Measurements from ENCODE around the gene CGB2. TPM values are rescaled to one million over a fixed set of nuclear protein-coding genes. Genes with fewer than 3 reads are reported as not detected.
"Not testable (repeated sequence)": the region's sequence is repeated elsewhere in the genome, so short reads cannot be mapped to it uniquely, and the experiment has no call there.

The CGB2 gene
- total RNA-seq, 1 experiment from 2014 or later, result not detected

GRCh38 chr19:49038111-49038510 is 6.4 kb downstream of the CGB2 start:
- DNase-seq (ENCODE audit: low read depth), result not testable (repeated sequence)

DNA sequence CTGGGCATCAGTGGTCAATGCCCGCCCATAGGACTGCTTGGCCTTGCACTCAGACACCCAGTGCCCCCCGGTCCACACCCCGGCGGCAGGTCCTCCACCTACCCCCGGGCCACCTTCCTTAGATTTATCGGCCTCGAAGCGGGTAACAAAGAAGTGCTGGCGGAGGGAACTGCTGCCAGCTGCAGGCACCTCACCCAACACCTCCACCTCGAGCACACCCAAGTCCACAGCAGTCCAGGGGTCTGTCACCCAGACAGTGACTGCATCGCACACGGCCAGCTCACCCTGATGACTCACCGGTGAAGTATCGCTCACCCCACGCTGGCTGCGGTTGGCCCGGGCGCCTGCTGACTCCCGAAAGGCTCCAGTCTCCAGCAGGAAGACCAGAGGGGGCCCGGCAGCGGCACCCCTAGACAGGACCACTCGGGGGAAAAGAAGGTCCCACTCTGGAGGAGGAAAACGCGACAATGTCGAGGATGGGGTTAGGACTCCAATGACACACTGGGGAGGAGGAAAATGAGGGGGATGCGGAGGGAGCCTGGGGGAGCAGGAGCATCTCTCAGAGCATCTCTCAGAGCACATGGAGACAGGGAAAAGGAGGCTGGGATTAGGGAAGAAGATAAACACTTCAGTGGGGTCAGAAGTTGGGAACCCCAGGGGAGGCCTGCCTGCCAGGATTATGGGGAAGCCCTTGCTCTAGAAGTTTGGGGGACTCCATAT is 7.0 kb downstream of the CGB2 start:
- DNase-seq (ENCODE audit: low read depth), result peak; percentile 83

GRCh38 chr19:49039736-49040135 is 8.0 kb downstream of the CGB2 start:
- not testable (repeated sequence) for DNase-seq (ENCODE audit: low read depth)

- DNase-seq (ENCODE audit: low read depth), result peak; percentile 51
Observed at GRCh38 chr19:49042177-49042576, 10.5 kb downstream of the CGB2 start.

DNA sequence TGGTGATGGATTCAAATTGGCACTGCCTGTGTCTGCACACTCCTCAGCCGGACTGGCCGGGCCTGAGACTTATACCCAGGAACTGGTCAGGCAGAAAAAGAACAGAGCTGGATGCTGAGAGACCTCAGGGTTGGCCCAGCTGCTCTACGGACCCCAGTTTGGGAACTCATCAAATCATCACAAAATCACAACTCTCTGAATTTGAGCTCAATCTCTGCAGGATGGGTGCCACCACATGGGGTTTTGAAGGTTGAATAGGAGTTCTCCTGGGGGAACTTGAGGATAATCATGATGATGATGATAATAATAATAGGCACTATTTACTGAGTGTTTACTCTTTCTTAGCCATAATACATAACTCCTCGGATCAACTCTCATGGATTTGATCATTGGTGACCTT is 11.0 kb downstream of the CGB2 start:
- DNase-seq (ENCODE audit: low read depth), result not testable (repeated sequence)

GRCh38 chr19:49043548-49043947 is 11.9 kb downstream of the CGB2 start, which contains the start of gene CGB5:
CGB5 (plus strand) TSS chr19:49043848; CDS start chr19:49044210, 362 bp downstream.
- not testable (repeated sequence) for DNase-seq (ENCODE audit: low read depth)

GRCh38 chr19:49049011-49049410 is 17.3 kb downstream of the CGB2 start, which contains the start of gene CGB8:
CGB8 (minus strand) TSS chr19:49049111; CDS start chr19:49048739, 372 bp downstream.
- not testable (repeated sequence) for DNase-seq (ENCODE audit: low read depth)

DNA sequence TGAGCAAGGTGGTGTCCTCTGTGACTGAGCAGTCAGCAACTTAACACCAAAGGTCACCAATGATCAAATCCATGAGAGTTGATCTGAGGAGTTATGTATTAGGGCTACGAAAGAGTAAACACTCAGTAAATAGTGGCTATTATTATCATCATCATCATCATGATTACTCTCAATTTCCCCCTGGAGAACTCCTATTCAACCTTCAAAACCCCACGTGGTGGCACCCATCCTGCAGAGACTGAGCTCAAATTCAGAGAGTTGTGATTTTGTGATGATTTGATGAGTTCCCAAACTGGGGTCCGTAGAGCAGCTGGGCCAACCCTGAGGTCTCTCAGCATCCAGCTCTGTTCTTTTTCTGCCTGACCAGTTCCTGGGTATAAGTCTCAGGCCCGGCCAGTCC is 18.1 kb downstream of the CGB2 start:
- DNase-seq (ENCODE audit: low read depth), result not testable (repeated sequence)

- peak; percentile 68 for DNase-seq (ENCODE audit: low read depth)
Observed at GRCh38 chr19:49050376-49051033, 18.8 kb downstream of the CGB2 start.

DNA sequence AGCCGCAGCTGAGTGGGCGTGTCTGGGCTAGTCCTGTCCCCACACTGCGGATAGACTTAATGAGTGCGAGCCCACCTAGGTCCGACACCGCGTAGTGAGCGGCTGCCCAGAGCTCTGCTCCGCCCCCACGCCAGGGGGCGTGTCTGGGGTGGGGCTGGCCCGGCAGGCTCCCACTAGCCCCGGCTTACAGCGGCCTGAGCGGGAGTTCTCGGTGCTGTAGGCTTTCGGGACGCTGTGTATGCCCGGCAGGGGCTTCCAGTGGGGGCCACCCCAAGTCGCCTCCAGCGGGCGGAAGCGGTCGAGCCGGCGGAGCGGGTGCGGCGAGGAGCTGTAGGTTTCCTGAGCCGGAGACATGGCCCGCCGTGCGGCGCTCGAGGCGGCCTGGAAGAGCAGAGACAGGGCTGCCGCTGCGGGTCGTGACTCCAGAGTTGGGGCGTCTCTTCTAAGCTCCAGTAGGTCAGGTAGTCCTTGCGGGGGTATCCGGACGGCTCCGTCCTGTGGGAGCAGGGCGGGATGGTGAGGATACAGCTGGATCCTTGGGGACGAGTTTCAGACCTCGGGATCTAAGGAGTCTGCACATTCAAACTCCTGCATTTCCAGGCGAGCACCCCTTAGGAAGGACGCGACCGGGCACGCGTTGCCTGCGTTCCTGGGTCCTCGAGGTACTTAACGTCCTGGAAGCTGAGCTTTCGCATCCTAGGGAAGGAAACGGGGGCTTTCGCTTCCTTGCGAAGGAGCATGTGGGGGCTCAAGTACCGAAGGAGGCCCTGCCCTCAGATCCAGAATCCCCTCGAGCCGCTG is 24.6 kb downstream of the CGB2 start:
- peak; percentile 49 for DNase-seq (ENCODE audit: low read depth)

GRCh38 chr19:49056902-49057596 is 25.4 kb downstream of the CGB2 start:
- DNase-seq (ENCODE audit: low read depth), result not testable (repeated sequence)

DNA sequence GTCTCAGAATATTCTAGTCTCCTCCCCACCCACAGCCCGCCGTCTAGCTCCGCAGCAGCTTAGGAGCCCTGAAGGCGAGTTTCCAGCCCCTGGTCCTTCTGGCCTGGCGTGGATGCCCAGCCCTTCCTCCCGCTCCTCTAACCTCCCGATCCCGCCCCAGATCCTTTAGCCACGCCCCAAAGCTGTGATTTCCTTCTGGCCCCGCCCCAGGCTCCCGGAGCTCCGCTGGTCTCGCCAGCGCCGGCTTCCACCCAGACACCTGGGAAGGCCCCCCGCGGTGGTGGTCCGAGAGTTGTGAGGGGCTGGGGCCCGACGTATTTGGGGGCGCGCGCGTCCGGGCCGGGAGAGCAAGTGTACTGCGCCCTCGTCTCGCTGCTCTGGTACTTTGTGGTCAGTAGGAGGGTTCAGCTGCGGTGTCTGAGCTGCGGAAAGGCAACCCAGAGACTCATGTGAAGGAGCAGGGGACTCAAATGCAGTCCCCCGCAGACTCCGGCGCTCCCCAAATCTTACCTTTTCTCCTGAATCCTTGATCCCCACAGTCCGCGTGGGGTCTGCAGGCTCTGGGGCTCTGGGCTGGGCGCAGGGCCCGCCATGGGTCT is 26.0 kb downstream of the CGB2 start, which contains the start of gene CGB7:
TSS of gene CGB7 (minus strand) at position 114 of the 599 bp plus-strand sequence. CDS start 2,374 bp downstream, outside the sequence.
- peak; percentile 68 for DNase-seq (ENCODE audit: low read depth)

DNA sequence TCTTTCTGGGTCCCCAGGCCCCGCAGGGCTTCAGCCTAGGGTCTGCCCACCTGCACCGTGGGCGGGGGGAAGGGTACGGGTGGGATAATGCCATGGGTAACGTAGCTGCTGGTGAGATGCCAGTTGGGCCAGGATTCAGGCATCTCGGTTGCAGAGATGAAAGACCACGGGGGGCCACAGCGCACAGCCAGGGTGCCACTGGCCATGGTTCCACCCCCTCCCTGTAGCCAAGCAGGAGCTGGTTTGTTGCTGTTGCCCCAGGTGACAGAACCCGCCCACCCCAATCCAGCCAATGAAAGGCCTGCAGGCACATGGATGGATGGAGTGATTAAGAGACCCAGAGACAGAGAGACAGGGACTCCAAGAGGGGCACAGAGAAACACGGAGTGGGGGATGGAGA is 26.9 kb downstream of the CGB2 start:
- DNase-seq (ENCODE audit: low read depth), result no peak

DNA sequence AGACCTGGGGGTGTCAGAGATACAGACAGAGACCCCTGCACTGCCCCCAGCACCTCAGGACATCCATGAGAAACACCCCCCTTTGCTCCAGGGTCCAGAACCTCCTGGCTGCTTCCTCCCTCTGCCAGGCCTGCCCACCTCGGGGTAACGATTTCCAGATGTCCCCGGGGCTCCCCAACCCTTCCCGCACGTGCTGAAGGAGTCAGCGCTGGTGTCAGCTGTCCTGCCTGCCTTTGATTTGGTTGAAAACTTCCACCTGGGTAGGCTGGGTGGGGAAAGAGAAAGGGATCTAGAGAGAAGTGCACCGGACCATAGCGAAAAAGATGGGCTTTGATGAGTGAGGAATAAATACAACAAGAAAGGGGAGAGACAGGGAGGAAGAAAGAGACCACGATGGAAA is 27.4 kb downstream of the CGB2 start:
- DNase-seq (ENCODE audit: low read depth), result no peak

- DNase-seq (ENCODE audit: low read depth), result no peak
Observed at GRCh38 chr19:49061000-49061399, 29.3 kb downstream of the CGB2 start.

DNA sequence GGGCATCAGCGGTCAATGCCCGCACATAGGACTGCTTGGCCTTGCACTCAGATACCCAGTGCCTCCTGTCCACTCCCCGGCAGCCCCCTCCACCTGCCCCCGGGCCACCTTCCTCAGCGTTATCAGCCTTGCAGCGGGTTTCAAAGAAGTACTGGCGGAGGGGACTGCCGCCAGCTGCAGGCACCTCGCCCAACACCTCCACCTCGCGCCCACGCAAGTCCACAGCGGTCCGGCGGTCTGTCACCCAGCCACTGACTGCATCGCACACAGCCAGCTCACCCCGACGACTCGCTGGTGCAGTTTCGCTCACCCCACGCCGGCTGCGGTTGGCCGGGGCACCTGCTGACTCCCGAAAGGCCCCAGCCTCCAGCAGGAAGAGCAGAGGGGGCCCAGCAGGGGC is 29.8 kb downstream of the CGB2 start:
- no peak for DNase-seq (ENCODE audit: low read depth)

DNA sequence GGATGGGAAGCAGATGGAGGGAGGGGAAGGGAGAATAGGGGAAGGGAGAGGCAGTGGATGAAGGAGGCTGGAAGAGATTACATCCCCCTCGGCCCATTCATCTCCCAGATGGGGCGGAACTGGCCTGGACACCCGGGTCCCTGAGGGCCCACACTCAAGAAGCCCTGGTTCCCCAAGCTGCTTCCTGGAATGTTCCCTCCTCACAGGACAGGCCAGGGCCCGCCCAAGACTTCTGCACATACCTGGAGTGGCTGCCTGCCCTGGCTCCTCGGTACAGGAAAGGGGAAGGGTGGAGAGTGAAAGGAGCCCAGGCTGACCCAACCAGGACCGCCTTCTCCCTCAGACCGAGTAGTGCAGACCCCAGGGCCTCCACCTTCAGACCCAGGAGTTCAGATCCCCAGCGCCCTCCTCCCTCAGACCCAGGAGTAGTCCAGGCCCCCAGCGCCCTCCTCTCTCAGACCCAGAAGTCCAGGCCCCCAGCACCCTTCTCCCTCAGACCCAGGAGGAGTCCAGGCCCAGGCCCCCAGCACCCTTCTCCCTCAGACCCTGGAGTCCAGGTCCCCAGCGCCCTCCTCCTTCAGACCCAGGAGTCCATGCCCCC is 32.4 kb downstream of the CGB2 start:
- no peak for DNase-seq (ENCODE audit: low read depth)

DNA sequence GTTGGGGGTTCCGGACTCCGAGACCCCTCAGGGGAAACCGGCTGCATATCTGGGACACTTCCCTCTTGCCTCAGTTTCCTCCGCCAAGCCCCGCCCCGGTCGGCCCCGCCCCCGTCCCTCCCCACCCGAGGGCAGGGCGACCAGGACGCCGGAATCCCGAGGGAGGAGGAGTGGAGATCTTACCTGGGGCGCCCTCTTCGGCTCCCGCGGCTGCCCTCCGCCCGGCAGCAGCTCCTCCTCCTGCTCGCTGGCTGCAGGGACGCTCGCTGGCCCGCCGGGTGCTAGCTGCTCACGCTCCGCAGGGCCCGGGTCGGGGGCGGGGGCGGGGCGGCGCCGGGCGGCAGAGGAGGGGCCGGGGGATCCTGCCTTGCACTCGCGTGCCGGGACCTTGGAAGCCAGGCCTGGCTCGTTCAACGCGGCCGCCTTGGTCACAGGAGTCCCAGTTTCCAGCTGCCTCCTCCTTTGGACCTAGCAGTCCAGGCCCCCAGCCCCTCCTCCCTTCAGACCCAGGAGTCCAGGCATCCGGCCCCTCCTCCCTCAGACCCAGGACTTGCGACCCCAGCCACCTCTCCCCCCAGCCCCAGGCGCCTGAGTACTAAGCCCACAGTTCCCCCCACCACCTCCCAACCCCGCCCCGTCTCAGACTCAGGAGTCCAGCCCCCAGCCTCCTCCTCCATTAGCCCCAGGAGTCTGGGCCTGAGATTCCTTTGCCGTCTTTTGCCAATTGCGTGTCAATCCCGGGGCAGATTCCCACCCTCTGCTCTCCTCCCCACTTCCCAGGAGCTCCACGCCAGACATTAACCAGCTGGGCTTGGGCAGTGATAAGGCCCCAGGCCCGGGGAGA is 33.3 kb downstream of the CGB2 start, which contains the start of gene NTF4:
TSS of gene NTF4 (minus strand) at position 51 of the 844 bp plus-strand sequence. CDS start 2,821 bp downstream, outside the sequence.
- no peak for DNase-seq (ENCODE audit: low read depth)

DNA sequence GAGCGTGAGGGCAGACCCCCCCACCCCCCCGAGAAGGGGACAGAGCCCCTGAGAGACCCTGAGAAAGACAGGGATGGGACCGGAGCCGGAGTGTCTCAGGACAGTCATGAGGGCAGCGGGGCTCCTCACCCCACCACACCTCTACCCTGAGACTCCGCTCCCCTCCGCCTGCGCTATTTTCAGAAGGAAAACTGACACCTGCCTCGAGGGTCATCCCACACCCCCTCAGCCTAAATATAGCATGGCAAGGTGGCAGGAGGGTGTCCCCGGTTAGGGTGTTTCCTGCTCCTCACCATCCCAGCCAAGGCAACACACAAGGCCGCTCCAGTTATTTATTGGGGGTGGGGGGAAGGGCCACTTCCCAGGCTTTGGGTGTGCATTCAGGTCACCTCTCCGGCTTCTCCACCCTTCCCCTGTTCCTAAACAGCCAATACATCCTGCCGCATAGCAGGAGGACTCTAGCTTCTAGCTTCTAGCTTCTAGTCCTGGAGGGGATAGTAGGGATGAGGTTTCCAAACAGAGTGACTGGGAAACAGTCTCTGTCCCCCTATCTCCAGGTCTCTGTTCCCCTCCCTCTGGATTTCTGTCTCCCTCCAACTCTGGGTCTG is 34.3 kb downstream of the CGB2 start:
- no peak for DNase-seq (ENCODE audit: low read depth)

All from RPMI7951 (cell line).